ENCODE measurements around the gene RIPPLY2.

DNA sequence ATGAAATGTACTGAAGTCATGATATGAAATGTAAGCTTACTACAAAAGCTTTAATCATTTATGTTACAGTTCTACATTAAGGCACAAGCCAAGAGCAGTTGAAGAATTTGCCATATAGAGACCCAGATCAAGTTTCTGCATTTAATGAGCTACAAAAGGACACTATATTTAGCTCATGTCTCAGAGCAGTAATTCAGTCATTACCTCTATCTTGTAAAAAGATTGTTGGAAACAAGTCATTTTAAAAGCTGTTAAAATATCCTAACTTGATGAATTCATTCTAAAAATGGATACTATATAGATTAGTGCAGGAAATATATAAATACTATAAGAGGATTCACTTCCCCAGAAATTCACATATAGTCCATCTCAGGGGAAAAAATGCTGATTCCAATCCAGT lies 45.2 kb upstream of the RIPPLY2 start:
- TF ChIP-seq RAD21 (IDR thresholded peaks at IDR 0.05; ENCODE audit: low read length) (no peak), MXI1 (IDR thresholded peaks at IDR 0.05; ENCODE audit: borderline replicate concordance, low read depth, low read length) (no peak), CHD1 (IDR thresholded peaks at IDR 0.05; ENCODE audit: low read depth, low read length) (no peak)
- TF ChIP-seq, protein P1, sequence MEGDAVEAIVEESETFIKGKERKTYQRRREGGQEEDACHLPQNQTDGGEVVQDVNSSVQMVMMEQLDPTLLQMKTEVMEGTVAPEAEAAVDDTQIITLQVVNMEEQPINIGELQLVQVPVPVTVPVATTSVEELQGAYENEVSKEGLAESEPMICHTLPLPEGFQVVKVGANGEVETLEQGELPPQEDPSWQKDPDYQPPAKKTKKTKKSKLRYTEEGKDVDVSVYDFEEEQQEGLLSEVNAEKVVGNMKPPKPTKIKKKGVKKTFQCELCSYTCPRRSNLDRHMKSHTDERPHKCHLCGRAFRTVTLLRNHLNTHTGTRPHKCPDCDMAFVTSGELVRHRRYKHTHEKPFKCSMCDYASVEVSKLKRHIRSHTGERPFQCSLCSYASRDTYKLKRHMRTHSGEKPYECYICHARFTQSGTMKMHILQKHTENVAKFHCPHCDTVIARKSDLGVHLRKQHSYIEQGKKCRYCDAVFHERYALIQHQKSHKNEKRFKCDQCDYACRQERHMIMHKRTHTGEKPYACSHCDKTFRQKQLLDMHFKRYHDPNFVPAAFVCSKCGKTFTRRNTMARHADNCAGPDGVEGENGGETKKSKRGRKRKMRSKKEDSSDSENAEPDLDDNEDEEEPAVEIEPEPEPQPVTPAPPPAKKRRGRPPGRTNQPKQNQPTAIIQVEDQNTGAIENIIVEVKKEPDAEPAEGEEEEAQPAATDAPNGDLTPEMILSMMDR (conservative IDR thresholded peaks at IDR 0.05; ENCODE audit: low read depth, low read length): no peak
